GM12891 (cell line): ENCODE measurements around the gene TMEM131.
"Not testable (repeated sequence)": the region's sequence is repeated elsewhere in the genome, so short reads cannot be mapped to it uniquely, and the experiment has no call there.

Source experiments
- POLR2A ChIP-seq: IDR thresholded peaks from 2 replicates; pipeline ENCODE4 v1.6.1; 2011; ENCODE audit warnings: low read depth, low read length, control low read depth
- POLR2AphosphoS5 ChIP-seq: IDR thresholded peaks from 2 replicates; pipeline ENCODE4 v1.6.1; 2011; ENCODE audit warnings: low read depth, low read length, control low read depth
- TAF1 ChIP-seq: IDR thresholded peaks from 2 replicates; pipeline ENCODE4 v1.6.1; 2011; ENCODE audit warnings: low read depth, low read length, control low read depth

GRCh38 chr2:98022067-98022466 lies 26.3 kb upstream of the TMEM131 start:
- TF ChIP-seq POLR2AphosphoS5, POLR2A, TAF1: not testable (repeated sequence)
